B cell (primary cell): Measurements from ENCODE around the gene CLP1.

Experiments
- EZH2 ChIP-seq: IDR thresholded peaks from 2 replicates; pipeline ENCODE4 v1.6.1; 2012; ENCODE audit warnings: borderline replicate concordance, low read depth, mild to moderate bottlenecking, moderate library complexity, low read length; ENCODE audit not compliant: insufficient read depth, poor library complexity, severe bottlenecking
- TF ChIP-seq, protein P1 (sequence below): fragments of 200-600 bp; IDR thresholded peaks from one replicate; pipeline ENCODE4 v1.8.0; 2022; ENCODE audit warnings: antibody characterized with exemption, mild to moderate bottlenecking

- TF ChIP-seq, protein P1, sequence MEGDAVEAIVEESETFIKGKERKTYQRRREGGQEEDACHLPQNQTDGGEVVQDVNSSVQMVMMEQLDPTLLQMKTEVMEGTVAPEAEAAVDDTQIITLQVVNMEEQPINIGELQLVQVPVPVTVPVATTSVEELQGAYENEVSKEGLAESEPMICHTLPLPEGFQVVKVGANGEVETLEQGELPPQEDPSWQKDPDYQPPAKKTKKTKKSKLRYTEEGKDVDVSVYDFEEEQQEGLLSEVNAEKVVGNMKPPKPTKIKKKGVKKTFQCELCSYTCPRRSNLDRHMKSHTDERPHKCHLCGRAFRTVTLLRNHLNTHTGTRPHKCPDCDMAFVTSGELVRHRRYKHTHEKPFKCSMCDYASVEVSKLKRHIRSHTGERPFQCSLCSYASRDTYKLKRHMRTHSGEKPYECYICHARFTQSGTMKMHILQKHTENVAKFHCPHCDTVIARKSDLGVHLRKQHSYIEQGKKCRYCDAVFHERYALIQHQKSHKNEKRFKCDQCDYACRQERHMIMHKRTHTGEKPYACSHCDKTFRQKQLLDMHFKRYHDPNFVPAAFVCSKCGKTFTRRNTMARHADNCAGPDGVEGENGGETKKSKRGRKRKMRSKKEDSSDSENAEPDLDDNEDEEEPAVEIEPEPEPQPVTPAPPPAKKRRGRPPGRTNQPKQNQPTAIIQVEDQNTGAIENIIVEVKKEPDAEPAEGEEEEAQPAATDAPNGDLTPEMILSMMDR, result no peak
- no peak for TF ChIP-seq EZH2
Measured at GRCh38 chr11:57653163-57653562, 4.4 kb upstream of the CLP1 start.
